Measurements from ENCODE around the gene RHBDL1. TPM values are rescaled to one million over a fixed set of nuclear protein-coding genes. Genes with fewer than 3 reads are reported as not detected.

Gene RHBDL1
- total RNA-seq, 2 donors from 2014 or later, result 0.67 to 1.3 TPM

DNA sequence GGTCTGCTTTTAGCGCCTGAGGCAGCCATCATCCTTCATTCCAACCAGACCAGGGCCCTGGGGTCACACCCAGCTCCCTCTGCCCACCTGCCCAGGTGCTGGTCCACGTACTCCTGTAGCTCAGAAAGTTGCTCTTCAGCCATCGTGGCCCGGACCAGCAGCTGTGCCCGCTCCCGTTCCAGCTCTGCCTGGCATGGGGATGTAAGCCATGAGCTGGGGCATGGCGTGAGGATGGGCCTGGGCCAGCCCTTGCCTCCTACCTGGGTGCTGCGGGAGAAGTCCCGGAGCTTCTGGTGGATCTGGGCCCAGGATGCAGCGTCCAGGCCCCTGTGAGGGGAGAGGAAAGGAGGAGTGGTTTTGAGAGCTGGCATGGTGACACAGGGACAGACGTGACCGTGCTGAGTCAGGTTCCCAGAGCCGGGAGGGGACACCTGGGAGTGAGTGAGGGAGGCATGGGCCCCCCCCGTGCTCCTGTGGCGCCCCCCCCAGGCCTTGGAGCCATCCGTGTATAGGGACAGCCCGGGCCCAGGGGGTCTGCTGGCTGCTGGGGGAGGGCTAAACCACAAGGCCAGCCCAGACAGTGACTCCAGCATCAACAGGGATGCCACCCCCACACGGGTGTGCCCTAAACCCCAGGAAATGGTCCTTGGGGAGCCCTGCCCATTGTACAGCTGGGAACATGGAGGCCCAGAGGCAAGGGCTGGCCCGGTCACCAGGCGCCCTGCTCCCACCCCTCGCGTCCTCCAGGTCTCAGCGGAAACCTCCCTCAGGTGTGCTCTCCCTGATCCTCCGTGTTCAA, 47.6 kb downstream of the RHBDL1 start:
- Histone ChIP-seq H3K4me1 (peaks cover 0 to 50% of the 10 kb centered on the region in 2 donors), H3K27ac (no peak overlapping the region), H3K9me3 (no peaks in the 10 kb centered on the region), H3K4me3 (no peak overlapping the region), H3K27me3 (no peaks in the 10 kb centered on the region), H3K36me3 (no peaks in the 10 kb centered on the region)
- no peak for DNase-seq (ENCODE audit: low spot score)
- TF ChIP-seq, protein P1, sequence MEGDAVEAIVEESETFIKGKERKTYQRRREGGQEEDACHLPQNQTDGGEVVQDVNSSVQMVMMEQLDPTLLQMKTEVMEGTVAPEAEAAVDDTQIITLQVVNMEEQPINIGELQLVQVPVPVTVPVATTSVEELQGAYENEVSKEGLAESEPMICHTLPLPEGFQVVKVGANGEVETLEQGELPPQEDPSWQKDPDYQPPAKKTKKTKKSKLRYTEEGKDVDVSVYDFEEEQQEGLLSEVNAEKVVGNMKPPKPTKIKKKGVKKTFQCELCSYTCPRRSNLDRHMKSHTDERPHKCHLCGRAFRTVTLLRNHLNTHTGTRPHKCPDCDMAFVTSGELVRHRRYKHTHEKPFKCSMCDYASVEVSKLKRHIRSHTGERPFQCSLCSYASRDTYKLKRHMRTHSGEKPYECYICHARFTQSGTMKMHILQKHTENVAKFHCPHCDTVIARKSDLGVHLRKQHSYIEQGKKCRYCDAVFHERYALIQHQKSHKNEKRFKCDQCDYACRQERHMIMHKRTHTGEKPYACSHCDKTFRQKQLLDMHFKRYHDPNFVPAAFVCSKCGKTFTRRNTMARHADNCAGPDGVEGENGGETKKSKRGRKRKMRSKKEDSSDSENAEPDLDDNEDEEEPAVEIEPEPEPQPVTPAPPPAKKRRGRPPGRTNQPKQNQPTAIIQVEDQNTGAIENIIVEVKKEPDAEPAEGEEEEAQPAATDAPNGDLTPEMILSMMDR (IDR thresholded peaks at IDR 0.05), result no peak

DNA sequence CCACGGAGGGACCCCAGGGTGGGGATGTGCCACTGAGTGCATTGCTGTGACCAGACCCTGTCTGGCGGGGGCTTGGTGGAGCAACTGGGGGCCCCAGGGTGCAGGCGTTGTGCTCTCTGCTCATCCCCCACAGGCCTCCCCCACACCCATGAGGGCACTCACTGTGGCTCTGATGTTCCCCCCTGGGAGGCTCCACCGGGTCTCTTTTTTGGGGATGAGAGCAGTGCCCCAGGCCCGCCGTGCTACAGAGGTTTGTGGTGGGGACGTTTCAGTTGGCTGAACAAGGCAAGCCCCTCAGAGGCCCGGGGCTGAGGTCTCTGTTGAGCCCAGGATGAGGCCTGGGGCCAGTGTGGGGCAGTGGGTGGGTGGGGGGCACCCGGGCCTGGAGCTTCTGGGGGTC, 48.2 kb downstream of the RHBDL1 start:
- H3K4me3 ChIP-seq, result no peak overlapping the region
- peaks cover 0 to 56% of the 10 kb centered on the region in 2 donors for H3K4me1 ChIP-seq
- no peak overlapping the region for H3K27ac ChIP-seq
- no peaks in the 10 kb centered on the region for H3K27me3 ChIP-seq
- no peaks in the 10 kb centered on the region for H3K9me3 ChIP-seq
- H3K36me3 ChIP-seq, result no peaks in the 10 kb centered on the region
- DNase-seq (ENCODE audit: low spot score), result no peak
- TF ChIP-seq, protein P1 (IDR thresholded peaks at IDR 0.05), result no peak

DNA sequence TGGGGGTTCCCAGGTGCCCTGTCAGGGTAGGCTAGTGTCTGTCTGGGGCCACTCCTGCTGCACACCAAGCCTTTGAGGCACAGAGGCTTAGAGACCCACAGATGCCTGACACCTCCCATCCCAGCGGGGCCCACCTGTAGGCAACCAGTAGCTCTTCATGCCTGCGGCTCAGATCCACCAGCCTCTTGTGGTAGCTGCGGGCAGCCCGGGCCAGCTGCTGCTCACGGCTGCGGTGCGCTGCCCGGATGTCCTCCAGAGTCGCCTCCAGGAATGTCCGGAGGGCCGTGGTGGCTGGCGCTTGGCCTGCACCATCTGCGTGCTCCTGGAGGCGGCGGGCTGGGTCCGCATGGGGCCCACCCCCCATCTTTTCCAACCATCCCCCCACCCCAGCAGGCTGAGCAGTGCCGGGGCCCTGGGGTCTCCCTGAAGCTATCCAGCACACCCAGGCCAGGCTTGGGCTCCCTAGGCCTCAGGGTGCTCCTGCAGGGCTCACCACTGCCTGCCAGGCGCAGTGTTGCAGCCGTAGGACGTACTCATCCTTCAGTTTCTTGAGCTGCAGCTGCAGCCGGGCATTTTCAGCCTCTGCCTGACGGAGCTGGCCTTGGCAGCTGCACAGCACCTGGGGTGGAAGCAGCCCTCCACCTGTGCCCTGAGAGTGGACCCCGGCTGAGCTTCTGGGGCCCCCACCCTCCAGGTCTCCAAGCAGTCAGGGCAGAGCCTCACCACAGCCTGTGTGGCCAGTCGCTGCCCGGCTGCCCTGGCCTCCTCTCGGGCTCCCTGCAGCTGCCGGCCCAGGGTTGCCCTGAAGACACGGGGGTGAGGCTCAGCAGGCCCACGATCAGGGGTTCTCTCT, 48.9 kb downstream of the RHBDL1 start:
- TF ChIP-seq, protein P1 (IDR thresholded peaks at IDR 0.05), result no peak
- Histone ChIP-seq H3K27ac (no peak overlapping the region), H3K27me3 (no peaks in the 10 kb centered on the region), H3K4me1 (peaks cover 0 to 53% of the 10 kb centered on the region in 2 donors), H3K4me3 (no peak overlapping the region), H3K36me3 (no peaks in the 10 kb centered on the region), H3K9me3 (no peaks in the 10 kb centered on the region)
- no peak for DNase-seq (ENCODE audit: low spot score)

DNA sequence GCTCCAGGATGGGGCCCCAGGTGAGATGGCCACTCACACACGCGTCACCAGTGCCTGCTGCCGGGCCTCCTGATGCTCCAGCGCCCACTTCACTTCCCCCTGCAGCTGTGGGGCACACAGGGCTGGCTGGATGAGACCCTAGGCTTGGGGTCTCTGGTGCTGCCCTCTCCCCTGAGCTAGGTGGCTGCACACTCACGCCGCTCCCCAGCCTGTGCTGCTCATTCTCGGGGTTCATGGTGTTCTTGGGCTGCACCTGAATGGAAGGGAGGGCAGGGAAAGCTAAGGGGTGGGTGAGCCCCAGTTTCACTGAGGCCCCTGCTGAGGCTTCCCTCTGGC, 49.5 kb downstream of the RHBDL1 start:
- peaks cover 0 to 47% of the 10 kb centered on the region in 2 donors for H3K4me1 ChIP-seq
- no peak for DNase-seq (ENCODE audit: low spot score)
- no peaks in the 10 kb centered on the region for H3K9me3 ChIP-seq
- no peak overlapping the region for H3K4me3 ChIP-seq
- TF ChIP-seq, protein P1 (IDR thresholded peaks at IDR 0.05), result no peak
- no peaks in the 10 kb centered on the region for H3K27me3 ChIP-seq
- H3K36me3 ChIP-seq, result no peaks in the 10 kb centered on the region
- no peak overlapping the region for H3K27ac ChIP-seq

DNA sequence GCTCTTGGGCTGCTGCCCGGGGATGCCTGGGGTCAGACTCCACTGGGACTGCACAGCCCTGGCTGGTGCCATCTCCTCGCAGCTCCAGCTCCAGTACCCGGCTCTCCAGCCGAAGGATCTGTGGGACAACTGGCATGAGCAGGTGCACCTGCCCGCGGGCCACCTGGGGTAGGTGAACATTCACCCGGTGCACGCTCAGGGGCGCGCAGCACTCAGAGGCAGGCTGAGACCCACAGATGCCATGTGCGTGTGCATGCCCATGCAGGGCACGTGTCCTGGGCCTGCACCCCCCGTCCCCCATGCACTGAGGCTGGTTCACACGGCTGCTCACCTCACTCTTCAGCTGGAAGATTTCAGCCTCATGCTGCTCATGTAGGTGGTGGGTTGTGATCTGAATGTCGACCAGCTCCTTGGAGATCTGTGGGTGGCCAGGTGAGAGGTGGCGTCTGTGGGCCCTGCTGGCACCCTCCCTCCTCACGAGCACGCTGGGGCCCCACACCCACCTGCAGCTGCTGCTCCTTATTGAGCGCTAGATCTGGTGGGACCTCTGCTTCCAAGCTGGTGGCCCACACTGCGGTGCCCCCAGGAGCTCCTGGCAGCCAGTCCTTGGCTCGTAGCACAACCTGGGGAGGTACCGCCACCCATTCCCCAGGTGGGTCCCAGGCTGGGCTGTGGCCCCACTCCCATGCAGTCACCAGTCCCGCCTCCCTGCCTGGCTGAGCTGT, 50.2 kb downstream of the RHBDL1 start:
- Histone ChIP-seq H3K27me3 (no peaks in the 10 kb centered on the region), H3K9me3 (no peaks in the 10 kb centered on the region), H3K4me1 (peaks cover 0 to 41% of the 10 kb centered on the region in 2 donors), H3K36me3 (no peaks in the 10 kb centered on the region), H3K4me3 (no peak overlapping the region), H3K27ac (no peak overlapping the region)
- no peak for DNase-seq (ENCODE audit: low spot score)
- TF ChIP-seq, protein P1 (IDR thresholded peaks at IDR 0.05), result no peak

Measured in right atrium auricular region (tissue), 2 donors.